H7 (cell line): ENCODE measurements around the gene SCGB2B2. TPM values are rescaled to one million over a fixed set of nuclear protein-coding genes. Genes with fewer than 3 reads are reported as not detected.

Source experiments
- DNase-seq: peaks from one replicate; pipeline ENCODE4 v3.0.0; 2012
- H3K27me3 ChIP-seq: 2 replicates; pipeline ENCODE4 v1.6.0; 2011; ENCODE audit warnings: mild to moderate bottlenecking, low read length; ENCODE audit not compliant: control insufficient read depth, insufficient read depth
- H3K36me3 ChIP-seq: replicated peaks from 2 replicates; pipeline ENCODE4 v1.5.1; 2011; ENCODE audit warnings: low read length; ENCODE audit not compliant: control insufficient read depth, insufficient read depth
- H3K4me3 ChIP-seq: 2 replicates; pipeline ENCODE4 v1.5.1; 2011; ENCODE audit warnings: low read depth, mild to moderate bottlenecking, control low read depth, low read length, moderate library complexity; ENCODE audit not compliant: insufficient read depth
- total RNA-seq: library from RNA; depleted of rRNA; stranded (reverse); fragments of >200 nt; shearing (Covaris generic); gene quantifications from 2 replicates; pipeline ENCODE4 v1.2.3, GENCODE V29; 2014

The SCGB2B2 gene
- total RNA-seq, 1 experiment from 2014 or later = not detected

DNA sequence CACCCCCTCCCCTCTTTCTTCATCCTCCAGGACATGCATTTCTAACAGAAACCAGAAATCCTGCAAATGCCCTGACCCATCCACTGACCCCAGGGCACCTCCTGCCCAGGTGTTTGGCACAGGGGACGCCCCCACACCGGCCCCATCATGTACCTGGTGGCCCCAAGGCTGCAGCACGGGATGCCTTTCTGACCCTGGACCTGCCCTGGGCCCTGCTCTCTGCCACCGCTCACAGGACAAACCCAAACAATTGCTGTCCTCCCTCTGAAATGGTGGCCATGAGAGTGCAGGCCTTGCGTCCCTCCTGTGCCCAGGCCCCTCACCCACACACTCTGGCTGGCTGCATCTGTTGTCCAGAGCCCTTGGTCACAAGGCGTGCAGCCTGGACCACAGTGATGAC is 12.1 kb downstream of the SCGB2B2 start:
- H3K36me3 ChIP-seq = no peaks in the 10 kb centered on the region
- no peak for DNase-seq
- no peak overlapping the region for H3K4me3 ChIP-seq
- no peaks in the 10 kb centered on the region for H3K27me3 ChIP-seq

DNA sequence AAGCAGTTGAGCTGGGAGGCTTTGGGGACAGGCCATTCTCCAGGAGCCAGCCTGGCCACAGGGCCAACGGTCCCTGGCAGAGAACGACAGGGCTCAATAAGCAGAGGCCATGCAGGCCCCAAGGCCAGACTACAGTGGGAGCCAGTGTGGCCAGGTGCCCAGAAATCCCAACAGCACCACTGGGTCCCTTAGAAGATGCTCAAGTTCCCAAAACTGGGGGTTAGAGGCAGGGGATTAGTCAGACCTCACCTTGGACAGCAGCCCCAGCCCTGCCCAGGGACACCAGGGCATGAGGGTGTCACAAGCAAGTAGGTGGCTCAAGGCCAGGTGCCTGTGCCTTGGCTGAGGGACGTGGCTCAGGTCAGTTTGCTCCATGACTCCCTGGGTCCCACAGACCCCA is 12.8 kb downstream of the SCGB2B2 start:
- H3K27me3 ChIP-seq = no peaks in the 10 kb centered on the region
- H3K4me3 ChIP-seq = no peak overlapping the region
- H3K36me3 ChIP-seq = no peaks in the 10 kb centered on the region
- DNase-seq = no peak

DNA sequence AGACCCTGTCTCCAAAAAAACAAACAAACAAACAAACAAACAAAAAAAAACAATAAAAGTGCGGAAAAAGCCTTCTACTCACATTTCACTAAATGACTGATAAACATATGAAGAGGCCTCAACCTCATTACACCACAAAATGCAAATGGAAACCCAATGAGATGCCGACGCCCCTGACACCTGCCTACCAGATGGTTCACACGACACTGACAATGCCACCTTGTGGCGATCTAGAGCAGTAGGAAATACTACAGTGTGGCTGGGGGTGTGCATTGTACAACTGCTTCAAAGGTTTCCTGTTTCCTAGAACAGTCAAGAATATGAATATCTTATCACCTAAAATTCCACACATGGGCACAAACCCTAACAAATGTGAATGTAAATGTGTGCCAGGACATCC is 14.0 kb downstream of the SCGB2B2 start:
- H3K36me3 ChIP-seq = no peaks in the 10 kb centered on the region
- DNase-seq = peak; percentile 35
- H3K27me3 ChIP-seq = no peaks in the 10 kb centered on the region
- no peak overlapping the region for H3K4me3 ChIP-seq

DNA sequence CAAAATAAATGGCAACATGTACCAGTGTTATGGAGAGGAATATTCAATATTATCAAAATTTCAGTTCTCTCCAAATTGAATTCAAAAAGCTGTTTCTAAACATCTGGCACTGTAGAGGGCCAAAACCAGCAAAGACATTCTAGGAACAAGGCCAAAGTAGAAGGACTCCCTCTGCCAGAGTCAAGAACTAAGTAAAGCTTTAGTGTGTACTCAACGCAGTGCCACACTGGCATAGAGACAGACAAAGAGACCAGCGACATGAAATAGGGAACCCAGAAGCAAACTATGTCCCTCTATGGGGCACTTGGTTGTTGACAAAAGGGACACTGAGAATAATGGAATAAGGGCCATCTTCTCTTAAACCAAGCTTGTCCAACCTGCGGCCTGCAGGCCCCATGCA is 15.6 kb downstream of the SCGB2B2 start:
- H3K36me3 ChIP-seq = no peaks in the 10 kb centered on the region
- no peak for DNase-seq
- H3K4me3 ChIP-seq = no peak overlapping the region
- H3K27me3 ChIP-seq = no peaks in the 10 kb centered on the region

DNA sequence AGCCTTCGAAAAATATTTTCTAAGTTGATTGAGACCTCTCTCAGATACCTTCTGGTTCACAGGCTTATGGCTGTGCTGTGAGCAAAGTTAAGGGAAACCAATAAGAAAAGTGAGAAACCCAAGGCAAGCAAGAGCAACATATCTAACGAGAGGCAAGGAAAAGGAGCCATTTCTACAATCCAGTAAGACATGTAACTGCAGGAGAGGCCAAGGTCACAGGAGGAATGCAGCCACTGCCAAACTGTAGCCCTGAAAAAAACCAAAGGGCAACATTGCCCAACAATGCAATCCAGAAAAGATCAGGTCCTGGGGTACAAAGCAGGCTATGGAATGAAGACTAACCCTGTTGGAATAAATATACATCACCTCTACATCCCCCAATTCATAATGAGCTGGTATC is 21.3 kb downstream of the SCGB2B2 start:
- no peaks in the 10 kb centered on the region for H3K27me3 ChIP-seq
- H3K36me3 ChIP-seq = no peaks in the 10 kb centered on the region
- H3K4me3 ChIP-seq = no peak overlapping the region
- DNase-seq = no peak

DNA sequence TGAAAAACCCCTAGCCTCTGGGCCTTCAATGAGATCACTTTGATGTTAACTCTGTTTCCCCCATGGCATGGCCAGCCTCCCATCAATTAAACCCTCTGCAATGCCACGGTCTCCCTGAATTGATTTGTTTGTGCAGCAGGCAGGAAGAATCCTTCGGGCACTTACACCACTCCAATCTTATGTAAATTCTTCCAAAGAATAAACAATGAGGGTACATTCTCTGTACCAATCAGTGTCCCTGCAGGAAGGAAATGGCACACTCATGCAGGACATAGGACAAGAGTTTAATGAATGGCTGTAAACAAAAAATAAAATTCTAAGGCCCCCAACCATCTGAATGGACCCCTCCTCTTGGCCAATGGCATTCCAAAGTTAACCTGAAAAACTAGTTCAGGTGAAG is 22.2 kb downstream of the SCGB2B2 start:
- Histone ChIP-seq H3K4me3 (no peak overlapping the region), H3K27me3 (no peaks in the 10 kb centered on the region), H3K36me3 (no peaks in the 10 kb centered on the region)
- no peak for DNase-seq

DNA sequence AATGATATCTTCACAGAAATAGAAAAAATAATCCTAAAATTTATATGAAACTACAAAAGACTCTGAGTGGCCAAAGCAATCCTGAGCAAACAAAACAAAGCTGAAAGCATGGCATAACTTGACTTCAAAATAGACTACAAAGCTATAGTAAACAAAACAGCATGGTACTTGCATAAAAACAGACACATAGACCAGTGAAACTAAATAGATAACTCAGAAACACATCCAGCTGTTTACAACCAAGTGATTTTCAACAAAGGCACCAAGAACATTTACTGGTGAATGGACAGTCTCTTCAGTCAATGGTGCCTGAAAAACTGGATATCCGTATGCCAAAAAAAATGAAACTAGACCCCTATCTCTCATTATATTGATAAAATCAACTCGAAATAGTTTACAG is 25.2 kb downstream of the SCGB2B2 start:
- no peak for DNase-seq
- H3K4me3 ChIP-seq = no peak overlapping the region

DNA sequence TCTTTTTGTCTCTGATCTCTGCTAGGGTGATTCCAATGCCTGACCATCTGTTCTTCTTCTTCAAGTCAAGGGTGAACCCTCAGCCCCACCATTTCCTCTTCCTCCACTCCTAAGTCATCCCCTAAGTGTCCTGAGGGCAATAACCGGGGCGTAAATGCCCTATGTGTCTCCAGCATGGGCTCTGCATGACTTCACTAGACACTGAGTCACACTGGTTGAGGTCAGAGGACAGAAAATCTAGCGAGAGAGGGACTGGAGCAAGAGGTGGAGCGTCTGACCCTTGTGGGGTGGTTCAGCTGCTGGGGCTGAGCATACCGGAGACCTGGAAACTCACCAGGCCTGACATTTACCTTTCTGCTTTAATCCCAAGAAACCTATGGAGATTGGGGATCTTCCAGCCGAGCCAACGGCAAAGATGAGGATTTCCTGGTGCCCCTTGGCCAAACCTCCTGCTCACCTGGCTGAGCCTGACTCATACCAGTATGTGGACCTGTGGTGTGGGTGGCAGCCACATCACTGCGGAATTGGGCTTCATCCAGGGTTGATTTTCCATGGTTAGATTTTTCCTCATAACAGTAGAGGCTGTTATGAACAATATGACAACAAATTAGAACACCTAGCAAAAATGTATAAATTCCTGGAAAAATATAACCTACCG is 26.9 kb downstream of the SCGB2B2 start:
- no peaks in the 10 kb centered on the region for H3K27me3 ChIP-seq
- no peaks in the 10 kb centered on the region for H3K36me3 ChIP-seq
- no peak for DNase-seq
- H3K4me3 ChIP-seq = no peak overlapping the region

More for the DNA sequence above, 25.2 kb downstream of the SCGB2B2 start:
- Histone ChIP-seq H3K27me3 (no peaks in the 10 kb centered on the region), H3K36me3 (no peaks in the 10 kb centered on the region)

DNA sequence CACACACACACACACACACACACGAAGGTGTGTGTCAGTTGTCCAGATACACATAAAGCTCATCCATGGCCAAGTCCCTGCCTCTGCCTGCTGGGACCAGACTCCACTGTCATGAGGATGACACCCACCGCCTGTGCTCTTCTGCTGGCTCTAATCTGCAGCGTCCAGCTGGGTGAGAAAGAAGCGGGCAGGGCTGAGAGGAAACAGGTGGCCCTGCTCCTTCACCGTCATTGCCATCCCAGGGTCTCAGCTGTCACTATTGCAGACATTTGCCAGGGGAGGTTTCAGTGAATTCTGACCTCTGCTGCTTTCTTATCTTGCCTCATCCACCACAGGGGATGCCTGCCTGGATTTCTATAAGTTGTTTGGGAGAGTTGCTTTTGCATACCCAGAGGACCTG is 31.4 kb downstream of the SCGB2B2 start:
- Histone ChIP-seq H3K36me3 (no peaks in the 10 kb centered on the region), H3K27me3 (no peaks in the 10 kb centered on the region), H3K4me3 (no peak overlapping the region)
- DNase-seq = no peak

DNA sequence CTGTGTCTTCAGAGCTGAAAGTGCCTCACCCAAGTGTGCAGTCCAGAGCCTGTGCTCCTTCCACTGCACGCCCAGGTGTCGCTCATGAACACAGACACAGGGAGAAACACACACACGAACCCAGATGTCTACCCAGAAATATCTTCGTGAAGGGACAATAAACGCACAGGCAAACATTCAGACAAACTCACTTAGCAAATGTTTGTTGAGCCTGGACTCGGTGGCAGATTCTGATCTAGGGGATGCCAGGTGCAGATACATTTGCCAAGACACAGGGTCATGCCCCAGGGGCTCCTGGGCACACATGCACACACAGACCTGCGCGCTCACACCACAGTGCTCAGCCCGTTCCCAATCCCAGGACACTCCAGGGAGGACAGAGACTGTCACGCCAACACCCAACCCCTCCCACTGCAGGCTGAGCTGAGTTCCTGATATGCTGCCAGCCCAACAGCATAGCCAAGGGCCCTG is 31.9 kb downstream of the SCGB2B2 start:
- H3K4me3 ChIP-seq = no peak overlapping the region
- no peak for DNase-seq
- H3K36me3 ChIP-seq = no peaks in the 10 kb centered on the region
- no peaks in the 10 kb centered on the region for H3K27me3 ChIP-seq

DNA sequence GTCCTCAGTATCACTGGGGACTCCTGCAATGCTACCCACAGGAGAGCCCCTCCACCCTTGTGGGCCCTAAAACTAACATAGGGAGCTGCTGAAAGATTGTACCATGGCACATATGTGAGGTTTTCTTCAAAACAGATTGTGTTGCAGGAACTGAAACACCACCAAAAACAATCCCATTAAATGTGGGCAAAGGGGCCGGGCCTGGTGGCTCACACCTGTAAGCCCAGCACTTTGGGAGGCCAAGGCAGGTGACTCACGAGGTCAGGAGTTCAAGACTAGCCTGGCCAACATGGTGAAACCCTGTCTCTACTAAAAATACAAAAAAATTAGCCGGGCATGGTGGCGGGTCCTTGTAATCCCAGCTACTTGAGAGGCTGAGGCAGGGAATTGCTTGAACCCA is 34.7 kb downstream of the SCGB2B2 start:
- no peaks in the 10 kb centered on the region for H3K27me3 ChIP-seq
- H3K4me3 ChIP-seq = no peak overlapping the region
- H3K36me3 ChIP-seq = no peaks in the 10 kb centered on the region
- DNase-seq = no peak

DNA sequence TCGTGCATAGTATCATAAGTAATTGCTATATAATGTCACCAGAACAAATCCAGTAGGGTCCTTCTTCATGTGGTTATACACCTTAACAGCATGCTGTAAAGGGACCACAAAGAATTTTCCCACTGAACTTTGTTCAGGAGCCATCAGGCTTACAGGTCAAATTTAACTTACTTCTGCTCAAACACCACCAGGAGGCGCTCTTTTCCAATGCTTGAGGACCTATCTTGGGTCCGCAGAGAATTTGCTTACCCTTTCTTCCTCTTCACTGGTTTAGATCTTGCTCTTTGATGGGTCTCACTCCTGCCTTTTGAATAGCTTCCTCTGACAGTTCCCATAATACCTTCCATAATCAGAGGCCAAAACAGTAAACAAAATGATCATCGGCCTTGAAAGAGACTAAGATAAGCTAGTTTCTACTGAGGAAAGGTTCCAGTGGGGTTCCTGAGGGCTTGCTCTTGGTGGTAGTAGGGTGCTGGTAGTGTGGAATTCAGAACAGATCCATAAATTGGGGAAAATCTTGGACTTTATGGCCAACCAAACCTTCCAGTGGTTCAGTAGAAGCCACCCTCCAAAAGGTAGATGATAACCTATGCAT is 37.4 kb downstream of the SCGB2B2 start:
- peak; percentile 43 for DNase-seq
- H3K4me3 ChIP-seq = no peak overlapping the region
- no peaks in the 10 kb centered on the region for H3K36me3 ChIP-seq
- H3K27me3 ChIP-seq = no peaks in the 10 kb centered on the region

DNA sequence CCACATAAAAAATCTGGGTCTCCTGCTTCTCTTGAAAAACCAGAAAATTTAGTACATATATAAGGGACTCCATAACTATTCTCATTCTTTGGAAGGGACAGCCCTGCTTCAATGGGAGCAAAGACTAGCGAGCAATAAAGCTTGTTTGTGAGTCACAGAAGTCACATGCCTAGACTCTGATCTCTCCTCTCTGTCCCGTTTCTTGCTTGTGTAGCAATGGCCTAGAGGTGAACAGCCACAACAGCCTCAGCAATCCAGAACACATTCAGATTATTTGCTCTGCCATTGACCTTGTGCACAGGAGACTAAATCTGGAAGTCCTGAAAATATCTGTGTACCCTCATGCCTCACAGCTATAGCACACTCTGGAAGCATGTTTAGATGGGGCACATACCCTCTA is 43.2 kb downstream of the SCGB2B2 start:
- no peak overlapping the region for H3K4me3 ChIP-seq
- H3K36me3 ChIP-seq = no peaks in the 10 kb centered on the region
- no peak for DNase-seq
- H3K27me3 ChIP-seq = no peaks in the 10 kb centered on the region
